IMR-90 (cell line): ENCODE data around the gene ACLY. TPM values are rescaled to one million over a fixed set of nuclear protein-coding genes. Genes with fewer than 3 reads are reported as not detected.

Source experiments
- FOS ChIP-seq: fragments of 150-350 bp; IDR thresholded peaks from 2 replicates; pipeline ENCODE4 v1.6.1; 2016; ENCODE audit warnings: low read depth, low read length
- NFE2L2 ChIP-seq: fragments of 150-350 bp; IDR thresholded peaks from 2 replicates; pipeline ENCODE4 v1.6.1; 2016; ENCODE audit warnings: low read depth, mild to moderate bottlenecking, low read length
- RAD21 ChIP-seq: IDR thresholded peaks from 2 replicates; pipeline ENCODE4 v1.6.1; 2012; ENCODE audit warnings: low read length, improper control_type of control experiment
- USF2 ChIP-seq: fragments of 150-350 bp; IDR thresholded peaks from 2 replicates; pipeline ENCODE4 v1.6.1; 2017; ENCODE audit warnings: mild to moderate bottlenecking, antibody characterized with exemption, low read length, low read depth
- polyA plus RNA-seq, 3 experiments: library from polyadenylated mRNA; depleted of rRNA; stranded (reverse); fragments of >200 nt; gene quantifications; 2 replicates each; pipeline ENCODE4 v1.2.3, GENCODE V29; 2012; ENCODE audit warnings: low replicate concordance in 1 of 3
- total RNA-seq: library from RNA; depleted of rRNA; stranded (reverse); fragments of >200 nt; gene quantifications from 2 replicates; pipeline ENCODE4 v1.2.3, GENCODE V29; 2012

Gene ACLY
- total and polyA plus RNA-seq, 2 of the 4 experiments (the other 2 are of a cell fraction): 167 to 230 TPM

GRCh38 chr17:41918314-41919164, at the start of gene ACLY (continued):
- TF ChIP-seq RAD21: no peak
- TF ChIP-seq NFE2L2: no peak
- peak; percentile 68; the same call in 1 of the 2 replicates for TF ChIP-seq USF2
- TF ChIP-seq FOS: no peak
